Transverse colon (tissue), 4 donors: ENCODE results near the gene ARHGAP23.

Experiments
- CTCF ChIP-seq, 5 experiments: fragments of 200-600 bp in 3 of 5; fragments of 450-650 bp in 2 of 5; sonication (generic) in 3 of 5; IDR thresholded peaks; 1 replicate in 2 of 5; 2 replicates in 3 of 5; pipeline ENCODE4 v1.5.1; 2016 to 2017; ENCODE audit warnings: antibody characterized with exemption in 5 of 5, inconsistent platforms in 3 of 5, mild to moderate bottlenecking in 2 of 5, moderate library complexity in 1 of 5
- POLR2A ChIP-seq: fragments of 450-650 bp; IDR thresholded peaks from one replicate; pipeline ENCODE4 v1.6.1; 2016; ENCODE audit warnings: antibody characterized with exemption, mild to moderate bottlenecking, moderate library complexity
- POLR2AphosphoS5 ChIP-seq, 3 donors: sonication (generic); formaldehyde crosslinking; IDR thresholded peaks; one replicate each; pipeline ENCODE4 v1.6.1; 2016; ENCODE audit warnings: antibody characterized with exemption in 3 of 3

- TF ChIP-seq POLR2A (no peak), CTCF (IDR thresholded peaks at IDR 0.05) (no peak), POLR2AphosphoS5 (IDR thresholded peaks at IDR 0.05) (no peak)
Measured at GRCh38 chr17:38418693-38419507, 9.4 kb upstream of the ARHGAP23 start.
